H4 (cell line): ENCODE data around the gene PRKAR1A. TPM values are rescaled to one million over a fixed set of nuclear protein-coding genes. Genes with fewer than 3 reads are reported as not detected.

Experiments
- DNase-seq: peaks from one replicate; pipeline ENCODE4 v3.0.0-alpha.2; 2015; ENCODE audit warnings: low spot score
- total RNA-seq: library from RNA; depleted of rRNA; stranded (reverse); fragments of >200 nt; shearing (Covaris generic); gene quantifications from 2 replicates; pipeline ENCODE4 v1.2.3, GENCODE V29; 2014; rRNA removed

Gene PRKAR1A
- total RNA-seq, 1 experiment from 2014 or later = 207 TPM

DNA sequence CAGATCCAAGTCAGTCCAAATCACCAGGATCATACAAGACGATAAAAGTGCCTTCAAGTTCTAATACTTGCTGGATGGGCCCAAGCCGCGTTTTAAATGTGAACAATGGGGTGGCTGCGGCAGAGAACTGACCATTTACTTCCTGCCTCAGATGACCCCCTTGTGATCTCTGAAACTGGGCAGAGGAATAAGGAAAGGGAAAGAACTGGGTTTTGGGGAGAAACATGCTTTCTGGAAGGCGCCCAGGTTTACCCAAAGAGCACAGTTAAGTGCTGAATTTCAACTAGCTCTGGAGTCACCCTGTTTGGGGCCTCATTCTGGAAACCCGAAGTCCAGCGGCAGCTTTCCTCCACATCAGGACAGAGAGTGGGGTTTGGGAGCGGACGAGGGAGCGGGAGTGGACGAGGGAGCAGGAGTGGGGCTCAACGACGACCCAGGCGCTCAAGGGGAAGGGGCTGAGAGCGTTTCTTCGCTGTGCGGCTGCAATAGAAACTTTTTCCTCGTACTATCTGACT, 87.4 kb downstream of the PRKAR1A start:
- no peak for DNase-seq

DNA sequence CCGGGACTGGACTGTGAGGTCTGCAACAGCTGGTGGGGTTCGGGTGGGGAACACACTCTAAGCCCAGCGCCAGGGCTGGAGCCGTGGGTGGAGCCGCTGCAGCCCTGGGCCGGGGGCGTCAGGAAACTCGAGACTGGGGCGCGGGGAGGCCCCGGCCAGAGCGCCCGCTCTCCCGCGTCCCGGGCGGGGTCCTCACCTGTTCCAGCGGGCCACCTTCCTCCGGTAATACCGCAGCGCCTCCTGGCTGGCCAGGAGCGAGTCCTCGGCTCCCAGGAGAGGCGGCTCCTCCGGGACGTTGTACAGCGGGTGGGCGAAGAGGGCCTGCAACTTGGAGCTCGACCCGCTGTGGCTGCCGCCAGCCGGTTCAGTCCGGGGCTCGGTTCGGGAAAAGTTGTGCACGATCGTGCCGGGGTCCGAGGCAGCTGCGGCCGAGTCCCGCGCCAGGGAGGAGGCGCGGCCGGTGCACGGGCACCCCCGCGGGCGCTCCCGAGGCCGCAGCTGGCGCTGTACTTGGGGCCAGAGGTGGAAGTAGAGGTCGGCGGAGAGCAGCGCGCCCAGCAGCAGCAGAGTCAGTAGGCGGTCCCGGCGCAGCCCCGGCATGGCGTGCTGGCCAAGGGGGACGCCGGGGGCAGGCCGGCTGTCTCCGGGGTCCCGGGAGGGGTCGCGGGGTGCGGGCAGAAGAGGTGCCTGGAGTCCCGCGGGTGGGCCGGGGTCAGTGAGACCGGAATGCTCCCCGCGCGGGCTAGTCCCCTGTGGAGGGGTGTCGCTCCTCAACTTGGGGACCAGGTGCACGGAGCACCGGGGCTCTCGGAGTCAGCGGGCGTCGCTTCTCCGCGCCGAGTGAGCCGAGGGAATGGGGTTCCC, 88.1 kb downstream of the PRKAR1A start:
- no peak for DNase-seq

Other genes starting within 250 kb of the PRKAR1A start
- 1.2 and 2.7 TPM in 2 replicates for gene SLC16A6, start 221.3 kb upstream of the PRKAR1A start, total RNA-seq
- gene ARSG, start 220.9 kb upstream of the PRKAR1A start, total RNA-seq = 1.3 and 5.9 TPM in 2 replicates
- 66.0 and 70.8 TPM in 2 replicates for gene WIPI1, start 54.9 kb upstream of the PRKAR1A start, total RNA-seq
- not detected in 2 replicates for gene FAM20A, start 88.9 kb downstream of the PRKAR1A start, total RNA-seq